SKM-1 treated with dmso at 0.1 percent for 144 hours (cell line): ENCODE data around the gene SWSAP1.
A peak's percentile ranks its signal among the peaks of the same experiment; 100 is the strongest.

Experiments used
- DNase-seq: peaks from one replicate; lab custom pipeline; 2025; ENCODE audit not compliant: unreplicated experiment; lab: John Stamatoyannopoulos, UW

SWSAP1 gene

GRCh38 chr19:11355160-11356073, 19.0 kb upstream of the SWSAP1 start, which contains the start of gene PLPPR2:
TSS of gene PLPPR2 (plus strand) at chr19:11355432. CDS start at chr19:11357674, 2,242 bp downstream.
- peak; percentile 76 for DNase-seq

DNA sequence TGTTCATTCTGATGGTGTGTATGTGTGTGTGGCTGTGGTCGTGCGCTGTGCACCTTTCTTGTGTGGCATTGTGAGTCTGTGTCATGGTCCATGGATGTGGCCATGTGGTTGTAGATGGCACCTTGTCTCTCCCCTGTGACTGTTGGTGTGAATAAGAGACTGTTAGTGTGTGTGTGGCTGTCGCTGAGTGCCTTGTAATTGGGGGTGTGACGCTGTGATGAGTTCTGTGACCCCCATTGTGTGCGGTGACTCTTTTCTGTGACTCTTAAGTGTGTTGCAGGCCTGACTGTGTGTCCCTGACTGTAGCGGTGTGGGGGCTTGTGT, 18.4 kb upstream of the SWSAP1 start:
- no peak for DNase-seq

DNA sequence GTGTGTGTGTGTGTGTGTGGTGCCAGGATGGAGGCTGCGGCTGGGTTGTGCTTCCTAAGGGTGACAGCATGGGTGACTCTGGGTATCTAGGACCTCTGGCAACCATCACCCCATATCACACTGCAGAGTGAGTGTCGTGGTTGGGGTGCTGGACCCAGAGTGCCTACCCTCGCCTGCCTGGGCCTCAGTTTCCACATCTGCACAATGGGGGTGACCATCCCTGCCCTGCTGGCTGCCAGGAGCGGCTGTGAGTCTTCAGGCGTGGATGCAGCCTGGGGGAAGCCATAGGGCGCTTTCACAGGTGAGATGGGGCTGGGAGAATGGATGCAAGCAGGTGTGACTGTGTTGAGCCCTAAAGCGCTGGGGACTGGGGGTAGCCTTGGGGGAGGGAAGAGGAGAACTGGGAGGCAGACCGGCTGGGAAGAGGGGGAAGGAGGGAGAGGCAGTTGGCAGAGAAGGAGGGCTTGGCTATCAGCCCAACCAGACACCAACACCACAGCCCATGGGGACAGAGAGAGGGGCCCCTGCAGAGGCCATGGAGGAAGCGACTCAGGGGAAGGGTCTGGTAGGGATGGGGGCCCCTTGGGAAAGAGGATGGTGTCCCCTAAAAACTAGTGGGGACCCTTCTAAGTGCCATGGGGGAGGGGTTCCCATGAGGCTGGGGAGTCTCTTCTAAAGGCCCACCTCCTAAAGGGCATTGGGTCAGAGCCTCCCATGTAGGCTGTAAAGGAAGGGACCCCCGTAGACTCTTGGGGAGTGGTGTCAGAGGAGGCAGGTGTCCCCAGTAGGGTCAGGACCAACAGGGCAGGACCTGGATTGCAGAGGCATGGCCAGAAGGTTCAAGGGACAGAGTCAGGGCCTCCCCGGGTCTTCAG, 17.6 kb upstream of the SWSAP1 start:
- DNase-seq = no peak

DNA sequence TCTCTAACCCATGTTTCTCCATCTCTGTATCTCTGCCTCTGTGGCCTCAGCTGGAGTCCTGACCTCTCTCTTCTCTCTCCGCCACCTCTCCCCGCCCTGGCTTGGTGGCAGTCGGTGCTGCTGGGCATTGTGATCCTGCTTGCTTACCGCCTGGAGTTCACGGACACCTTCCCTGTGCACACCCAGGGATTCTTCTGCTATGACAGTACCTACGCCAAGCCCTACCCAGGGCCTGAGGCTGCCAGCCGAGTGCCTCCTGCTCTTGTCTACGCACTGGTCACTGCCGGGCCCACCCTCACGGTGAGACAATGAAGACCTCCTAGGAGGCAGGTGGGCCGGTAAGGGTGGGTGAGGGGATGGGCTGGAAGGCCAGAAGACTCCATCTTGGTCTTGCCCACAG, 15.0 kb upstream of the SWSAP1 start:
- DNase-seq = no peak

- no peak for DNase-seq
Observed at GRCh38 chr19:11361037-11361770, 13.3 kb upstream of the SWSAP1 start.

DNA sequence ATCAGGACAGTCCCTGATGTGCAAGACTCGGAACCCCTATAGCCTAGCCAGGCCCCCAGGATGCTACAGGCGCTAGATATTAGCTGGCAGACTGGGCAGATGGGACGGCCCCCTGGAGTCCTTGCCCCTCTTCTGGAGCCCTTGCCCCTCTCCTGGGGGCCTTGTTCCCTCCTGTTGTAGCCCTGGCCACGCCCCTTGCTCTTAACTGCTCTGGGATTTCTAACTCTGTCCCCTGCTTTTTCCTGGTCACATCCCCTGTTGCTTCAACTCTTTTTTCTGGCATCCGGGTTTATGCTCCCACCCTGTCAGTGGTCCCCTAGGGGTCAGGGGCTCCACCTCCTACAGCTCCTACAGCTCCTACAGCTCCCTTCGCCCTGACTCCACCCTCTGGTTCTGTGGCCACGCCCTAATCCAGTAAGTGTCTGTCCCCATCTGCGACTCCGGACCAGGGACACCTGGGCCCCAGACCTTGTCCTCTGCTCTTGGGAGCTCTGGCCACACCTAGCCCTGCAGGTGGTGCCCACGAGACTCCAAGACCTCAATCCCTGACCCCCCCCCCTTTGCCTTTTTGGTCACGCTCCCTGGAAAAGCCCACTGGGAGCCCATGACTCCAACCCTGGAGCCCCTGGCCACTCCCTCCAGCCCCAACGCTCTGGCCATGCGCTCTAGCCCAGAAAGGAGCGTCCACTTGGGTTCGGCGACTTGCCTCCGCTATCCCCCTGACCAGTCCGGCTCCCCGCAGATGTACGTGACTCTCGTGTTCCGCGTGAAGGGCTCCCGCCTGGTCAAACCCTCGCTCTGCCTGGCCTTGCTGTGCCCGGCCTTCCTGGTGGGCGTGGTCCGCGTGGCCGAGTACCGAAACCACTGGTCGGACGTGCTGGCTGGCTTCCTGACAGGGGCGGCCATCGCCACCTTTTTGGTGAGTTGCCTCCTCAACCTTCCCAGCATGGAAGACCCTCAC, 12.4 kb upstream of the SWSAP1 start:
- no peak for DNase-seq

DNA sequence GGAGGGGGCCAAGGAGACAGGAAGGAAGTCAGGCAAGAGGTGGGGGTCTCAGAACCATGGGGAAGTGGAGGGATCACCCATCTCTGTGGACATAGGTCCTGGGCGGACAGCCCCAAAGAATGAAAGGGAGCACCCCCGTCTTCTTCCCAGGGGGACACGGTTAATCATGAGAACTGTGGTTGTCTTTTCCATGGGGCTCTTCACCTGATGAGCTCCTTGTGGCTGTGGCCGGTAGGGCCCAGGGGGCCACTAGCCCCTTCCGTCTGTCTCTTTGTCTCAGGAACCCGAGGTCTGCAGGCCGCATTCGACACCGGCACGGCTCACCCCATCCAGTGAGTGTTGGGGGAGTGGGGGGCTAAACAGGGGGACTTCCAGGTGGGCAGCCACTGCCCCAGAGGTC, 10.6 kb upstream of the SWSAP1 start:
- DNase-seq = no peak

GRCh38 chr19:11364296-11364904, 10.1 kb upstream of the SWSAP1 start:
- DNase-seq = no peak

- DNase-seq = no peak
Observed at GRCh38 chr19:11364935-11365334, 9.5 kb upstream of the SWSAP1 start.

DNA sequence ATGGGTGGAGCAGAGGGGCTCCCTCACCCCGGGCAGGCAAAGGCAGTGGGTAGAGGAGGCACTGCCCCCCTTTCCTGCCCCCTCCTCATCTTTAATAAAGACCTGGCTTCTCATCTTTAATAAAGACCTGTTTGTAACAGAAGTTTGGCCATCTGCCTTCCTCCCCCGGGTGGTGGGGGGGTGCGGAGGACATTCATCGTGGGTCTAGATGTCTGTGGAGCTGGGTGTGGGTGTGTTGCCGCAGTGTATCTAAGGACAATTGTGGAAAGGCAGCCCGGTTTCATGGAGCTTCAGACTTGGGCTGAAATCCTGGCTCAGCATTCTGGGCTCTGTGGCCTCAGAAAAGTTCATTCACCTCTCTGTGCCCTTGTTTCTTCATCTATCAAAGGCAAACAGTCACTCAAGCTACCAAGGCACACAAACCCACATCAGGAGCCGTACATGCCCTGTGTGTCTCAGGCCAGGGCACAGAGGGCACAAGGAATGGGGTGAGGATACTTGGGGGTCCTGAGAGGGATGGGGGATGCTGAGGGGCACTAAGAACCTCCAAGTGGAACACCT, 8.8 kb upstream of the SWSAP1 start:
- DNase-seq = no peak

GRCh38 chr19:11367528-11367927, 6.9 kb upstream of the SWSAP1 start:
- no peak for DNase-seq

GRCh38 chr19:11370744-11371143, 3.7 kb upstream of the SWSAP1 start:
- DNase-seq = no peak

GRCh38 chr19:11373166-11373884, 1.1 kb upstream of the SWSAP1 start:
- no peak for DNase-seq

DNA sequence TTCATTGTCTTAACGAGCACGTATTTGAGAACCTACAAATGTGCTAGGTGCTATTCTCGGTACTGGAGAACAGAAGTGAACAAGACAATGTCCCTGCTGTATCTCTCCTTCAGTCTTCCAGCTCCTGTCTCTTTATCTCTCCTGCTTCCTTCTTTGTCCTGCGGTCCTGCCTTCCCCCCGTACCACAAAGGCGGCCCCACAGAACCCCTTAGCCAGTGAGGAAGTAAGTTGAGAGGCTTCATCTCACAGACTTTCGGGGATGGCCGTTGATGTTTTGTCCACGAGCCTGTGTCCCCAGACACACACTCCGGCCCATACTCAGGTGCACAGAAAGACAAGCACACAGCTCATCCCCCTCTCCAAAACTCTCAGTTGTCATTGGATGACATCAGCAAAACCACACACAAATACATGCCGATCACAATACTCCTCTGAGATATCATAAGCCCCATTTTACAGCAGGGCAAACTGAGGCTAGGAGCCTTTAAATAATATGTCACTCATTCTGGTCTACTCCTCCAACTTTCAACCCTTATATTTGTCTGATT, 507 bp upstream of the SWSAP1 start:
- DNase-seq = peak; percentile 38

DNA sequence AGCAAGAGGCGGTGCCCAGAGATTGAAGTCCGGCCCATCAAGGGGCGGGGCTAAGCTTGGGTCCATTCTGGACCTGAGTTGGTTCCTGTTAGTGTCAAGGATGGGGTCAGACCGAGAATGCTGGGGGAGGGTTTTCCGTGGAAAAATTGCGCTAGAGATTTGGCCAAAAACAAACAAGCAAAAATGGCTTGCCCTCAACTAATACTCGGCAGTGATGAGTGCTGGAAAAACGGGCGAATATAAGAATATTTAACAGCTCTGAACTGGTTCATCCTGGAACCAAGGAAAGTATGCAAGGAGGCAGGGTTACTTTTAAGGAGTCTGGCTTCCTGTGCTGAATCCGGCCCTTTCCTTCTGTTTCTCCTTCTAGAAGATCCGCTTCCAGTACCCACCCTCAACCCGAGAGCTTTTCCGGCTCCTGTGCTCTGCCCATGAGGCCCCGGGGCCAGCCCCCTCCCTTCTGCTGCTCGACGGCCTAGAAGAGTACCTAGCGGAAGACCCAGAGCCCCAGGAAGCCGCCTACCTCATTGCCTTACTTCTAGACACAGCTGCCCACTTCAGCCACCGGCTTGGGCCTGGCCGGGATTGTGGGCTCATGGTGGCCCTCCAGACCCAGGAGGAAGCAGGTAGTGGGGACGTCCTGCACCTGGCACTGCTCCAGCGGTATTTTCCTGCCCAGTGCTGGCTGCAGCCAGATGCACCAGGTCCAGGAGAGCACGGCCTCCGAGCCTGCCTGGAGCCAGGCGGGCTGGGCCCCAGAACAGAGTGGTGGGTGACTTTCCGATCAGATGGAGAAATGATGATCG, 880 bp downstream of the SWSAP1 start:
- peak; percentile 37 for DNase-seq

- DNase-seq = peak; percentile 30
Observed at GRCh38 chr19:11377237-11377636, 2.8 kb downstream of the SWSAP1 start.

DNA sequence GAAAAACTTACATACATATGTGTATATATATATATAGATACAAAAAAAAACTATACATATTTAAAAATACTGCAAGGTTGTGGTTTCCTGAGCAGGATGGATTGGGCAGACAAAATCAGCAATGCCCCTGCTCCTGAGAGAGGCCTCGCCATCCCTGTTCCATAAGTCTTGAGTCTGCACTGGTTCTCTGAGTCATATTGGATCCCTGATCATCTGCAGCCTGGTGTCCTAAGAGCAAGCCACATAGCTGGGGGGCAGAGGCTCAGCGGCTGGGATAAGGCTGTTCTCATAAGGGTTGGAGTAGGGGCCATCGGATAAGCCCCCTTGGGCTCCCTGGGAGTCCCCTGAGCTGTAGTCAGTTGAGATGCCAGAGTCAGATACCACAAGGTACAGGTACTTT, 3.3 kb downstream of the SWSAP1 start:
- DNase-seq = no peak
